ENCODE results near the gene FSIP1.

The FSIP1 gene

DNA sequence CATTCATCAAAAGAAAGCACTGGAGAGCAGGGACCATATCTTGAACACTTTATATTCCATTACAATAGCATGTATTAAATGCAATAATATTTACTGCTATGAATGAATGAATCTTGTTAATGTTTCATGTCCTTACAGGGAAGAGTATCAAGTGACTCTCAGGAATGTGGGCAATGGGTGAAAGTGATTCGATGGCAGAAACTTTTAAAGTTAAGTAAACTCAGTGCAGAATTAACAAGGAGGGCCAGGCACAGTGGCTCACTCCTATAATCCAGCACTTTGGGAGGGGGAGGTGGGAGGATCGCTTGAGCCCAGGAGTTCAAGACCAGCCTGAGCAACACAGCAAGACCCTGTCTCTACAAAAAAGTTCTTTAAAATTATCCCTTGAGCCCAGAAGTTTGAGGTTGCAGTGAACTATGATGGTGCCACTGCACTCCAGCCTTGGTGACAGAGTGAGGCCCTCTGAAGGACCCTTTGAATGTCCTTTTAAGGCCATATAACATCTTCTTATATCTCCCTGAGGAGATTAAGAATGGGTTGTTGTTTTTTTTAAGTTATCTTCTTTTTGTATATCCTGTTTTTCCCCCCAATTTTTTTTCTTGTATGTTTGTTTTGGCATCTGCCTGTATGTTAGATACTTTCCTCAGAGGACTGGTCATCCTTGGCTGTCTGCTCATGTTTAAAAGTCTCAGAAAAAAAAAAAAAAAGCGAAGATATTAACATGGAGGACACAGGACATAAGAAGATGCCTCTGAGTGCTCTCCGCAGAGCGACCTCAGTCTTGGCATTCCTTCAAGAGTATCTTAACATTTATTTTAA lies 9.6 kb upstream of the FSIP1 start:
- Histone ChIP-seq H3K9me3 (ENCODE audit: insufficient read depth, low read depth, low read length) (no peaks in the 10 kb centered on the region), H3K9ac (ENCODE audit: low read depth, low read length) (no peak overlapping the region), H3K36me3 (ENCODE audit: insufficient read depth, low read depth, low read length) (no peaks in the 10 kb centered on the region), H3K4me1 (ENCODE audit: insufficient read depth, low read length) (peaks cover 30% of the 10 kb centered on the region), H3K27ac (ENCODE audit: low read length) (no peak overlapping the region), H3K4me3 (ENCODE audit: low read length) (no peak overlapping the region), H3K27me3 (ENCODE audit: insufficient read depth, low read length) (no peaks in the 10 kb centered on the region)

DNA sequence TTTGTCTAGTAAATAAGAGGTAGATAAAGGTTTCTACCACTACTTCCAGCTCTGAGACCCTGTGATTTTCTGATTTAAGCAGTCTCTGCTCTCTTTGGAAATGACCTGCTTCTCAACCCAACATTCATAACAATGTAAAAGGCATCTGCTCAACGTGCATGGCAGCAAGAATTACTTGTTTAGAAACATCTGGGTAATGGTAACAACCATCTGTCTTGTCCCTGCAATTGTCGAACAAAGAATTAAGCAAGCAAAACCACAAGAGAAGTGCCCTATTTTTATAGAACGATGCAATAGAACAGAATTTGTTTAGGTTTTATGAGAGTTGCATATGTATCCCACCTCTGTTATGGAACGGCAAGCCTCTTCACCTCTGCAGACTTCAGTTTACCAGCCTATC lies 7.1 kb upstream of the FSIP1 start:
- no peaks in the 10 kb centered on the region for H3K9me3 ChIP-seq (ENCODE audit: insufficient read depth, low read depth, low read length)
- H3K9ac ChIP-seq (ENCODE audit: low read depth, low read length): no peak overlapping the region
- H3K27me3 ChIP-seq (ENCODE audit: insufficient read depth, low read length): no peaks in the 10 kb centered on the region
- H3K4me1 ChIP-seq (ENCODE audit: insufficient read depth, low read length): peaks cover 48% of the 10 kb centered on the region
- H3K27ac ChIP-seq (ENCODE audit: low read length): no peak overlapping the region
- H3K36me3 ChIP-seq (ENCODE audit: insufficient read depth, low read depth, low read length): no peaks in the 10 kb centered on the region
- no peak overlapping the region for H3K4me3 ChIP-seq (ENCODE audit: low read length)

DNA sequence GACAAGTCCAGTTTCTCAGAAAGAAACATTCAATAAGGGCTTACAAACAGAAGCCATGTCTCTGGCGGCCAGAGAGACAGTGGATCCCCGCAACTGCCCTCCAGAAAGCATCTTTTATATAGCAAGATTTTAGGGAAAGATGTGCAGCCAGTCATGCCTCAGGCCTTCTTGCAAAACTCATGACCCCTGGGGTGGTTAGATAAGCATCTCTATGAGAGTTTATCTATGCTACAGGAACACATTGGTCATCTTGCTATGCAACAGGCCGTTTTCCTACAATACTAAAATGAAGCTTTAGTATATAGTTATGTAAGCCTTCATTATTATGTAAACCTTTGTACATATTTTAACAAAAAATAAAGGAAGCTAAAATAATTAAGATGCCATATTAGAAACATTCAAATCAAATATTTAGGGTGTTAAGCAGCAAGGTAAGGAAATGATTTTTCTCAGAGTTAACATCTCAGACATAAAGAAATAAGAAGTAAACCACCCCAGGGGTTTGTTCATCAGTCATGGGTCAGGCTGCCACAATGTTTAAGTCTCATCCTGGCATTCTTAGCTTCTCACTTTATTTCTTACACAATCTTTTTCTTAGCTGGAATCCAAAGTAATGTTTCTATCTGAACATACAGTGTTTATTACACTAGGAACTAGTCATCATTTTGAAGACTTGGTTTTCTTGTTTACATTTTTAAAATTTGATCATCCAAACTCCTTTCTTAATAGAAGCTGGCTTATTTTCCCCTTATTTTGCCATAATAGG lies 6.3 kb upstream of the FSIP1 start:
- H3K4me3 ChIP-seq (ENCODE audit: low read length): no peak overlapping the region
- no peaks in the 10 kb centered on the region for H3K36me3 ChIP-seq (ENCODE audit: insufficient read depth, low read depth, low read length)
- H3K9me3 ChIP-seq (ENCODE audit: insufficient read depth, low read depth, low read length): no peaks in the 10 kb centered on the region
- no peak overlapping the region for H3K9ac ChIP-seq (ENCODE audit: low read depth, low read length)
- H3K4me1 ChIP-seq (ENCODE audit: insufficient read depth, low read length): peaks cover 53% of the 10 kb centered on the region
- no peaks in the 10 kb centered on the region for H3K27me3 ChIP-seq (ENCODE audit: insufficient read depth, low read length)
- H3K27ac ChIP-seq (ENCODE audit: low read length): no peak overlapping the region

DNA sequence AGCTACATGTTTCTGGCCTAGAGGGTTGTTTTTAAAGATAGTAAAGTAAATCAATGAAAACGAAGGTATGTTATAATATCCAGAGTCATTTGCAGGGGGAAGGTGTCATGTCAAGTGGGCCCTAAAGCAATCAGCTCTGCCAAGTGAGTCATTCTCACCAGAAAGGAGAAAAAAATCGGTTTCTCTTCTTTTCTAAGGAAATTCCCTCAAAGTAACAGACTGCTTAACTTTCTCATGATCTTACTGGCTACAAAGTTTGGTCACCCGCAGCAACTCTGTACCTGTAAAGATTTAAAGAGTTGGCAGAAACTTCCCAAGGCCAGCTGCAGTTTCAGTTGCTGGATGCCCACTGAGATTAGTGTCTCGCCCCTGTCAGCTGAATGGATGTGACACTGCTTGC lies 5.5 kb upstream of the FSIP1 start:
- Histone ChIP-seq H3K27me3 (ENCODE audit: insufficient read depth, low read length) (no peaks in the 10 kb centered on the region), H3K9me3 (ENCODE audit: insufficient read depth, low read depth, low read length) (no peaks in the 10 kb centered on the region), H3K36me3 (ENCODE audit: insufficient read depth, low read depth, low read length) (no peaks in the 10 kb centered on the region), H3K27ac (ENCODE audit: low read length) (no peak overlapping the region), H3K9ac (ENCODE audit: low read depth, low read length) (0 out of 2 replicates have a peak overlapping the region, but pooled peaks have one; percentile 7), H3K4me1 (ENCODE audit: insufficient read depth, low read length) (peaks cover 60% of the 10 kb centered on the region), H3K4me3 (ENCODE audit: low read length) (no peak overlapping the region)

DNA sequence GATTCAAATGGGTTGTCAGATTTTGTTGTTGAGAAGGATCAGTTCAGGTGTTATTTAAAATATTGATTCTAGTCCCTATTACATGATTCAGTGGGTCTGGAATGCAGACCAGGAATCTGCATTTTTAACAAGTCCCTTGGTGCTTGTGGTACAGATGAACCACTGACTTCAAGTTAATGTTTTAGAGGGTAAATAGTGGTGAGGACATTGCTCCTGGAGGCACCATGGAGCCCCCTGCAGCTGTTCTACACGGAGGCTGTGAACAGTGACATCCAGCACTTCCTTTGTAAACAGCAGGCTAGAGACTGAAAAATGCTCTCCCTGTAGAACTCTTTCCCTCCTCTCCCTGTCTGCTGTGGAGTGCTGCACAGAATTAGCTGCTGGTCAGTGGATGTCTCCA lies 4.8 kb upstream of the FSIP1 start:
- Histone ChIP-seq H3K4me1 (ENCODE audit: insufficient read depth, low read length) (peaks cover 60% of the 10 kb centered on the region), H3K27ac (ENCODE audit: low read length) (no peak overlapping the region), H3K36me3 (ENCODE audit: insufficient read depth, low read depth, low read length) (no peaks in the 10 kb centered on the region), H3K27me3 (ENCODE audit: insufficient read depth, low read length) (no peaks in the 10 kb centered on the region), H3K9ac (ENCODE audit: low read depth, low read length) (no peak overlapping the region), H3K4me3 (ENCODE audit: low read length) (no peak overlapping the region), H3K9me3 (ENCODE audit: insufficient read depth, low read depth, low read length) (no peaks in the 10 kb centered on the region)

DNA sequence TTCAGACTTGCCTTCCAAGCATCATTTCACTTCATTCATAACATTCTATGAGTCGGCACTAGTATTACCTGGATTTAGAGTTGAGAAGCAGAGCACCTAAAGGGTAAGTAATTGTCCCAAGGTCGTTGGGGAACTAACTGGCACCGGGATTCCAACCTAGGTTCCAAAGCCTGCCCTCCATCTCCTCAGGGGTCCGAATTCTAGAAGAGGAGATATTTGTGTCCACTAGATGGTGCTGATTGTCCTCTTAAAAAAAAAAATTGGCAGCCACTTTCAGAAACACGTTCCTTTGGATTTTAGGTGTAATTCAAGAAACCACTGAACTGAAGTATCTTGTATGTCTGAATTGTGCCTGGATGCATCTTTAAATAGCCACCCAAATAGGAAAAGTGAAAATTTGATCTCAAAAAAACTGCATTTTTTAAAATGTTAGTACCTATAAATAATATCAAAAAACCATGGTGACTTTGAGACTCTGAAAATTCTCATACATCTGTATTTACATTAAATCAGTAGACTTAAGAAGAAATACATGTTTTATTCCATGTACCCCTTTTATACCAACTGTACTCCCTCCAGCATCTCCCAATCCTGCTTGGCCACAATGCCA lies 3.9 kb upstream of the FSIP1 start:
- Histone ChIP-seq H3K4me1 (ENCODE audit: insufficient read depth, low read length) (peaks cover 60% of the 10 kb centered on the region), H3K9ac (ENCODE audit: low read depth, low read length) (peak overlapping the region; percentile 29; the same call in 1 of the 2 replicates), H3K27ac (ENCODE audit: low read length) (no peak overlapping the region), H3K36me3 (ENCODE audit: insufficient read depth, low read depth, low read length) (no peaks in the 10 kb centered on the region), H3K27me3 (ENCODE audit: insufficient read depth, low read length) (no peaks in the 10 kb centered on the region), H3K4me3 (ENCODE audit: low read length) (peak overlapping the region; percentile 2; the same call in 1 of the 2 replicates), H3K9me3 (ENCODE audit: insufficient read depth, low read depth, low read length) (no peaks in the 10 kb centered on the region)

DNA sequence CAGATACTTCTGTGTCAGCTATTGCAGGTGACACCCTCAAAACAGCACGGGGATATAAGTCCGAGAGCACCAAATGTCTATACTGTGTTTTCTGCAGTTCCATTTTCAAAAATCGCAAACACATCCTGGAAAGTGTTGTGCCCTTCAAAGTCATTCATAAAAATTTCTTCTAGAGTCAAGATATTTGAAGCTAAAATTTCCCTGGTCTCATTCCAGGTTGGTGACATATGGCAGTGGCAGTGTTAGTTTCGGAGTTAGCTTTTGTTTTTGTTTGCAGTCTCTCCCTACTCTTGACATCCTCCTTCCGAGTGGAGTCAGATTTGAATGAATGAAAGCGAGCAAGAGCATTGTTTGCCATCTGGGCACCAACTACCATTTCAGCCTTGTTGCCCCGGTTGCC lies 3.2 kb upstream of the FSIP1 start:
- Histone ChIP-seq H3K27ac (ENCODE audit: low read length) (no peak overlapping the region), H3K4me1 (ENCODE audit: insufficient read depth, low read length) (peaks cover 60% of the 10 kb centered on the region), H3K4me3 (ENCODE audit: low read length) (peak overlapping the region; percentile 97; the same call in 1 of the 2 replicates), H3K9me3 (ENCODE audit: insufficient read depth, low read depth, low read length) (no peaks in the 10 kb centered on the region), H3K27me3 (ENCODE audit: insufficient read depth, low read length) (no peaks in the 10 kb centered on the region), H3K36me3 (ENCODE audit: insufficient read depth, low read depth, low read length) (no peaks in the 10 kb centered on the region), H3K9ac (ENCODE audit: low read depth, low read length) (peak overlapping the region; percentile 96; the same call in 1 of the 2 replicates)

DNA sequence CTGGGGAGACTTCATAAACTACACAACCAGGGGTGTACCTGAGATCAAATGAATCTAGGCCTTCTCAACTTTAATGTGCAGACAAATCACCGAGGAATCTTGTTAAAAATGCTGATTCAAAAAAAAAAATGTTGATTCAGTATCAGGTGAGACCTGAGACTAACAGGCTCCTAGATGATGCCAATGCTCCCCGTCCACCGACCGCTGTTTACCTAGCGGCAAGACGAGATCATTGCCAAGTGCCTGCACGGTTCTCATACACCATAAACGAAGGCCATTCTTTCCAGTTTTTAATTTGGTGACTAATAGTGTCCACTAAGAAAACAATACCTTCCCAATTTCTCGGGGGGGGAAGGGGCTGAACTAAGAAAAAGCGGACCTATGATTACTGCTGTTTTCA lies 2.5 kb upstream of the FSIP1 start:
- Histone ChIP-seq H3K4me1 (ENCODE audit: insufficient read depth, low read length) (peaks cover 59% of the 10 kb centered on the region), H3K27ac (ENCODE audit: low read length) (no peak overlapping the region), H3K36me3 (ENCODE audit: insufficient read depth, low read depth, low read length) (no peaks in the 10 kb centered on the region), H3K9ac (ENCODE audit: low read depth, low read length) (peak overlapping the region; percentile 96; the same call in 1 of the 2 replicates), H3K9me3 (ENCODE audit: insufficient read depth, low read depth, low read length) (no peaks in the 10 kb centered on the region), H3K4me3 (ENCODE audit: low read length) (peak overlapping the region; percentile 97; the same call in 1 of the 2 replicates), H3K27me3 (ENCODE audit: insufficient read depth, low read length) (no peaks in the 10 kb centered on the region)

DNA sequence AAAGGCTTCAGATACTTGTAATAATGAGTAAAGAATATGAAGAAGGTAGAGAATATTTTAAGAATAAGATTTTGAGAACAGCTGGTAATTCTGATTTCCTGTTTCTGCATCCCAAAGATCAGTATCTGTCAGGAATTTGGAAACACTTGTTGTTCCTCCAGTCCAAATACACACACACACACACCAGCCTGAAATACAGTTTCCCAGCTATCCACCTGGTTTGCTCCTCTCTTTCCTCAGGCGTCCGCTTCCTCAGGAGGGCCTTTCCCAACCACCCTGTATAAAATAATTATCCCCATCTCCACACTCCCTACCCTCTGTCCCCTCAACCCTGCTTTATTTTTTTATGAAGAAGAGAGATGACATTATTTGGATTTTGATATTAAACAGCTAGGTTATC lies 2.0 kb upstream of the FSIP1 start:
- H3K4me1 ChIP-seq (ENCODE audit: insufficient read depth, low read length): peaks cover 54% of the 10 kb centered on the region
- no peaks in the 10 kb centered on the region for H3K9me3 ChIP-seq (ENCODE audit: insufficient read depth, low read depth, low read length)
- H3K9ac ChIP-seq (ENCODE audit: low read depth, low read length): peak overlapping the region; percentile 96; the same call in 1 of the 2 replicates
- no peak overlapping the region for H3K27ac ChIP-seq (ENCODE audit: low read length)
- H3K27me3 ChIP-seq (ENCODE audit: insufficient read depth, low read length): no peaks in the 10 kb centered on the region
- no peaks in the 10 kb centered on the region for H3K36me3 ChIP-seq (ENCODE audit: insufficient read depth, low read depth, low read length)
- peak overlapping the region; percentile 97; the same call in 1 of the 2 replicates for H3K4me3 ChIP-seq (ENCODE audit: low read length)

DNA sequence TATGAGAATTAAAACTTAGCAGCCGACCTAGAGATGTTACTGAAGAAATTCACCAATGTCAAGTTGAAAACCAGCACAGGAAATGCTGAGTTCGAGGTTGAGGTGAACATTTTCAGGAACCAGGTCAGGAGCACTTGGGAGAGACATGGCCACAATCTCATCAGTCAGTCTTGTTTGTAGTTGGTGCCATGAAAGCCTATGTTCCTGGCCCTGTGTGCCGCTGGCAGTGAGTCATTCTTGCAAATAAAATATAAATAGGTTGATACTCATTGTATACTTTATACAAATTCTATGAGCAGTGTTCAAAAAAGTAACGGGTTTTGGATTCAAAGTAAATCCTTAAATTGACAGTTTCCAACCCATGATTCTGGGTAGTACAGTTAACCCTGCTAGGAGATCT lies 1.5 kb upstream of the FSIP1 start:
- H3K9me3 ChIP-seq (ENCODE audit: insufficient read depth, low read depth, low read length): no peaks in the 10 kb centered on the region
- H3K36me3 ChIP-seq (ENCODE audit: insufficient read depth, low read depth, low read length): no peaks in the 10 kb centered on the region
- peak overlapping the region; percentile 96; the same call in 1 of the 2 replicates for H3K9ac ChIP-seq (ENCODE audit: low read depth, low read length)
- peaks cover 49% of the 10 kb centered on the region for H3K4me1 ChIP-seq (ENCODE audit: insufficient read depth, low read length)
- H3K4me3 ChIP-seq (ENCODE audit: low read length): peak overlapping the region; percentile 97
- H3K27me3 ChIP-seq (ENCODE audit: insufficient read depth, low read length): no peaks in the 10 kb centered on the region
- no peak overlapping the region for H3K27ac ChIP-seq (ENCODE audit: low read length)

DNA sequence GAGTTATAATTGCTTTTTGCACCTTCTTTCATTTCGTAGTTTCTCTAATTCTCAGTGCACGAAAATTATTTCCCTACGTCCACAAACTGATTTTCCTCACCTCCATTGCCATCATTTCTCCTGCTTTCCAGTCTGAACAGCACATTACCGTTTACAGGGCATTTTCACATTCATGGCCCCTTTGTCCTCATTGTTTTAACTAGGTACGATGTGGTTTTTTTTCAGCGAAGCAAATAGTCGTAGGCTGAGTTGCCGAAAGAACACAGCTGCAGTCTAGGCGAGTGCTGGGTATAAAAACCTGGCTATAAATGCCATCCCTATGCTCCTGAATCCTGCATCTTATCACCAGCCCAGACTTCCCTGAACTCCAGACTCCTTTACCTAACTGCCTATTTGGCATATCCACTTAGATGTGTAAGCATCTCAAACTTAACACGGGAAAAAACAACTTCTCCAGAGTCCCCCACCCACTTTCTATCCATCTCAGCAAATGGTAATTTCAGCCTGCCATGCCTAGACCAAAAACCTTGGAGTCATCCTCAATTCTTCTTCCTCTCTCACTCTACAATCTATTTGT lies 691 bp upstream of the FSIP1 start:
- Histone ChIP-seq H3K4me1 (ENCODE audit: insufficient read depth, low read length) (peaks cover 41% of the 10 kb centered on the region), H3K36me3 (ENCODE audit: insufficient read depth, low read depth, low read length) (no peaks in the 10 kb centered on the region), H3K9me3 (ENCODE audit: insufficient read depth, low read depth, low read length) (no peaks in the 10 kb centered on the region), H3K27ac (ENCODE audit: low read length) (peak overlapping the region; percentile 62), H3K9ac (ENCODE audit: low read depth, low read length) (peak overlapping the region; percentile 96), H3K27me3 (ENCODE audit: insufficient read depth, low read length) (no peaks in the 10 kb centered on the region), H3K4me3 (ENCODE audit: low read length) (peak overlapping the region; percentile 97)
